Skeletal muscle tissue (tissue), 4 donors: ENCODE measurements around the gene GIMAP6. TPM values are rescaled to one million over a fixed set of nuclear protein-coding genes. Genes with fewer than 3 reads are reported as not detected.
A peak's percentile ranks its signal among the peaks of the same experiment; 100 is the strongest.
"Not testable (repeated sequence)": the region's sequence is repeated elsewhere in the genome, so short reads cannot be mapped to it uniquely, and the experiment has no call there.

Experiments
- H3K27ac ChIP-seq: one replicate; pipeline ENCODE4 v1.7.0; 2013; ENCODE audit warnings: mild to moderate bottlenecking, low read depth, low read length, inconsistent platforms
- H3K27me3 ChIP-seq, 3 donors: one replicate each; pipeline ENCODE4 v1.7.0; 2013; ENCODE audit warnings: low read length in 3 of 3; ENCODE audit not compliant: control insufficient read depth in 3 of 3, insufficient read depth in 3 of 3
- H3K36me3 ChIP-seq, 3 donors: one replicate each; pipeline ENCODE4 v1.7.0; 2013; ENCODE audit warnings: low read length in 3 of 3; ENCODE audit not compliant: control insufficient read depth in 3 of 3, insufficient read depth in 3 of 3
- H3K4me1 ChIP-seq, 3 donors: one replicate each; pipeline ENCODE4 v1.7.0; 2013; ENCODE audit warnings: low read length in 3 of 3, mild to moderate bottlenecking in 3 of 3; ENCODE audit not compliant: control insufficient read depth in 3 of 3, insufficient read depth in 3 of 3
- H3K4me3 ChIP-seq, 3 donors: one replicate each; pipeline ENCODE4 v1.7.0; 2013; ENCODE audit warnings: low read length in 3 of 3
- H3K9ac ChIP-seq, 3 donors: one replicate each; pipeline ENCODE4 v1.7.0; 2013; ENCODE audit warnings: low read length in 3 of 3, mild to moderate bottlenecking in 3 of 3, moderate library complexity in 2 of 3, low read depth in 1 of 3
- H3K9me3 ChIP-seq, 3 donors: one replicate each; pipeline ENCODE4 v1.7.0; 2013; ENCODE audit warnings: low read length in 3 of 3; ENCODE audit not compliant: control insufficient read depth in 3 of 3
- total RNA-seq: library from RNA; depleted of rRNA; stranded (reverse); fragments of >200 nt; gene quantifications from one replicate; pipeline ENCODE4 v1.2.3, GENCODE V29; 2014
- donor health status: Osteomylitis.

The GIMAP6 gene
- total RNA-seq, 1 donor from 2014 or later: 15.7 TPM

DNA sequence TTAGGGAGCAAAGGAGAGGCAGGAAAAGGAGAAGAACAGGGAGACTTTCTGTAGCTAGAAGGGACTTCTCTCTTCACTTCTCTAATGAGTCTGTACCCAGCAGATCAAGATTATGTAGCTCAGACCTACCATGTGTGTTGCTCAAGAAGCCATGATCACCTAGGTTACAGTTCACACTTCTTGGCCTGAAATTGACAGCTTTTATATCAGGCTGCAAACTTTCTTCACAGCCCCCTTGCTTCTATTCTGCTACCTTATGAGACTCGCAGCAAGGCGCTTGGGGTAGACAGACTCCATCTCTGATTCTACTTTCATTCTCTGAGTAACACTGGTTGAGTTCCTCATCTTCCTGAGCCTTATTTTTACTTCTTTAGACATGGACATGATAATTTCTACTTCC is 33.7 kb upstream of the GIMAP6 start:
- H3K4me1 ChIP-seq: no peaks in the 10 kb centered on the region
- H3K9me3 ChIP-seq: no peaks in the 10 kb centered on the region
- no peaks in the 10 kb centered on the region for H3K27me3 ChIP-seq
- H3K9ac ChIP-seq: no peak overlapping the region
- H3K4me3 ChIP-seq: no peak overlapping the region
- peak overlapping the region; percentile 25 for H3K27ac ChIP-seq
- no peaks in the 10 kb centered on the region for H3K36me3 ChIP-seq

DNA sequence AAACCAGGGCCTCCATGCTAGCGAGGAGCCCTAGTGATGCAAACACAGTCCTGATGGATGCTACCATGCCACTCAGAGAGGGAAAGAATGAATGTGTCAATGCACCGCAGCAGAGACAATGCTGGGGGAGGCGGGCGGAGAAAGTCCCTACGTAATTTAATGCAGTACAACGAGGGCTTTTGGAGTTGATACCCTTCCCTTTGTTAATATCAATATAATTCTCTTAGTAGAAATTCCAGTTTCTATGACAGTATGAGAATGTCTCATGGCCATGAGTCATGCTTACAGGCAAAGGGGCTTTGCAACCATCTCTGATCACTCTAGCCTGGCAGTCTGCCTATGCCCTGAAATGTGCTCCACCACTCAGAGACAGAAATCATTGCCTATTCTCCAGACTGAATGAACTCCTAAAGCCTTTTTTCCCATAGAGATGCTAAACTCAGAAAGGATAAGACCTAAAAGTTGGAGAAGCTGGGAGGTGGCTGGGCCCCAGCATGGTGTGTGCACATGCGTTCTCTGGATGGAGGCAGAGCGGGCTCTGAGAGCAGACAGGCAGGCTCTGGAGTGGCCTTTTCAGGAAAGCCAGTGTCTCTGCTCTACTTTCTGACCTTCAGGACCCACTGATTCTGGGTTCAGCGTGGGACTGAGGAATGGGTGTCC is 33.0 kb upstream of the GIMAP6 start:
- Histone ChIP-seq H3K27me3 (no peaks in the 10 kb centered on the region), H3K27ac (no peak overlapping the region), H3K4me3 (no peak overlapping the region), H3K4me1 (no peaks in the 10 kb centered on the region), H3K36me3 (no peaks in the 10 kb centered on the region), H3K9ac (no peak overlapping the region), H3K9me3 (no peaks in the 10 kb centered on the region)

DNA sequence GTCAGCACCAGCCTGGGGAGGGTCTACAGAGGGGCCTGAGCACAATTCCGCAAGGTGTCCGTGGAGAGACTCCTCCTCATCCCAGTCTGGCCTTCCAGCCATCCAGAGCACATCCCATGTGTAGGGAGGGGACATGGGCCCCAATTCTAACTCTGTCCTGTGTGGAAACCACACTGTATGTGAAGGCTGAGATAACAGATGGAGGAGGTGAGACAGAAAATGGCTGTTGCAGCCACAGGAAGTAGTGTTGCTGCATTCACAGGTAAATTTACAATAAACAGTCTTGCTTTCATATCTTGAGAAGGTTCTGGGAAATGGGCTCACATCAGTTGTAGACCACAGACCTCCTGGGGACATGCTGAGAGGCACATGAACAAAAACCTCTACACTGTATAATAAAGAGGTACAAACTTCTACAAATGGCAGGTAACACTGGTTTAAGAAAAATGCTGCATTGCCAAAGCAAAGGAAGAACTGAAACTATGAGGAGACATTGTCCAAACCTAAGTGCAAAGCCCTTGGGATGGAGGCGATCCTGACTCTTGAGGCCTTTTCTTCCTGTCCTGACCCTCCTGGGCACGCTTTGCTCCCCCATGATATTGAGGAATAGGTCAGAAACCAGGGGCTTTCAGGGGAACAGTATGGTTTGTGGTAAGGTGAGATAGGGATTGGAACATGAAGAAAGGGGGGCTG is 31.8 kb upstream of the GIMAP6 start:
- H3K27me3 ChIP-seq: no peaks in the 10 kb centered on the region
- no peaks in the 10 kb centered on the region for H3K36me3 ChIP-seq
- H3K27ac ChIP-seq: no peak overlapping the region
- H3K9ac ChIP-seq: no peak overlapping the region
- no peaks in the 10 kb centered on the region for H3K4me1 ChIP-seq
- no peaks in the 10 kb centered on the region for H3K9me3 ChIP-seq
- H3K4me3 ChIP-seq: no peak overlapping the region

DNA sequence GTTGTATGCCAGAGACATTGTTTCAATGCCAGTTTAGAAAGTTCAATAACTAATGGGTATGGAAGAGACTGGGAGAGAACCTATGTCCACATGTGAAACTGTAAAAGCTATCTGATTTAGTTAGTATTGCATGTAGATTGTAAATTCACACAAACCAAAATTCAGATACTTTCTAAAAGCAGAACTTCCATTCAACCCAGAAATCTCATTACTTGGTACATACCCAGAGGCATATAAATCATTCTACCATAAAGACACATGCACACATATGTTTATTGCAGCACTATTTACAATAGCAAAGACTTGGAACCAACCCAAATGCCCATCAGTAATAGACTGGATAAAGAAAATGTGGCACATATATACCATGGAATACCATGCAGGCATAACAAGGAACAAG is 30.6 kb upstream of the GIMAP6 start:
- not testable (repeated sequence) for H3K9me3 ChIP-seq, H3K9ac ChIP-seq, H3K36me3 ChIP-seq, H3K27me3 ChIP-seq, H3K27ac ChIP-seq, H3K4me3 ChIP-seq, H3K4me1 ChIP-seq

DNA sequence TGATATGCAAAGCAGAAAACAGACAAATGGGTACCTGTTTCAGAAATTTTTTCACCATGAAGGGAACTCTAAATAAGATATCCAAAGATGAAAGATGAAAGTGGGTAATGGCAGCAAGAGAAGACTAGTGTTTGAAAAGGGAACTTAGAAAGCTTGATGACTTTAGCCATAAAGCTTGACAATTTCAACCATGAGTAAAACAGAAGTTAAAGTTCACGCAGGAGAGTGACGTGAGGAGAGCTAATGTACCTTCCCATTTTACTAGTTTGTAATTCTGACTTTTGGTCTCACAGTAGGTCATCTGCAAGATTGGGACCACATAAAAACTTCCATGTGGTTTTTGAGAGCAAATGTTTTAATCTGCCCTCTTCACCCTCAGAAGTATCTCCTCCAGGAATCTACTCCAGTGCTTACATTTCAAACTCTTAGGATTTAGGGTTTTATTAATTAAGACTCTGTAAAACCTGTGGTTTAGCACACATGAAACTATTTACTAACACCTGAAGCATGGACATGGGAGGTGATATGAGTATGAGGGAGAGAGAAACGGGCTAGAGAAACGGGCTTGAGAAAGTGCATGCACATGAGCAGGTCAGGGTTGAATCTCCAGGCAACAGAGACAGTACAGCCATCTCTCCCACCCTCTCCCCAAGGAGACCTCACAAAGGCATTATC is 28.9 kb upstream of the GIMAP6 start:
- H3K4me1 ChIP-seq: no peaks in the 10 kb centered on the region
- peaks cover 0 to 9% (median 0%) of the 10 kb centered on the region in 3 donors for H3K9me3 ChIP-seq
- H3K9ac ChIP-seq: no peak overlapping the region
- H3K4me3 ChIP-seq: no peak overlapping the region
- H3K36me3 ChIP-seq: no peaks in the 10 kb centered on the region
- H3K27me3 ChIP-seq: no peaks in the 10 kb centered on the region
- H3K27ac ChIP-seq: no peak overlapping the region

DNA sequence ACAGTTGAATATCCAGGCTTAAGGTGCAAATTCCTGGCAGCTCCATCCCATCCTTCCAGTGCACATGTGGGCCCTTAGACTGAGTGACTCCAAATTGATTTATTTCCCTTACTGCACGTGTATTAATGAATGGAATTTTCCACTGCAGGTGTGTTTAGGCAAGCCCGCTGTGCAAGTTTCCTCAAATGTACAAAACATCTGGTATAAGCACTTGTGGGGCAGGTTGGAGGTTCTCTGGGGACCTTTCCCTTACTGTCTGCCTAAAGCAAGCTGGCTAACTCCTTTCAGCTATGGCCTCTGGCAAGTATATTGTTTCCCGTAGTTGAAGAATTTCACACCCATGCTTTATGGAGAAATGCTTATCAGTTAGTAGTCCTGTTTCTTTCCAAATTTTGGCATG is 25.3 kb upstream of the GIMAP6 start:
- Histone ChIP-seq H3K4me3 (no peak overlapping the region), H3K27ac (no peak overlapping the region), H3K36me3 (no peaks in the 10 kb centered on the region), H3K27me3 (no peaks in the 10 kb centered on the region), H3K4me1 (no peaks in the 10 kb centered on the region), H3K9me3 (peaks cover 0 to 9% (median 0%) of the 10 kb centered on the region in 3 donors), H3K9ac (no peak overlapping the region)

DNA sequence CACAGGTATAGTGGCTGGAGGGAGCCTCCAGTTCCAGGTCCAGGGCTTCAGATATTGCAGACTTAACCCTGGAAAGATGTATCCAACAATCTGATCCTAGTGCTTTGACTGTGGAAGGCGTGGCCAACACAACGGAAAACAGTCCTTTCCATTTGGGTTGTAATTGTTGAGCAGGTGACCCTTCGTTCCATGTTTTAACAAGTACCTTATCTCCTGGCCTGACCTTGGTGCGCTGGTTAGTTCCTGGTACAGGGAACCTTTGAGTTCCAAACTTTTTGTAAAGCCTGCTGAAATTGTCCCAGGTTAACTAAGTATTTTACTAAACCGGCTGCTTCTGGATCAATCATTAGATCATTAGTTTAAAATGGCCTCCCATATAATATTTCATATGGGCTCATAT is 23.9 kb upstream of the GIMAP6 start:
- Histone ChIP-seq H3K4me3 (no peak overlapping the region), H3K9ac (no peak overlapping the region), H3K36me3 (no peaks in the 10 kb centered on the region), H3K27ac (no peak overlapping the region), H3K4me1 (no peaks in the 10 kb centered on the region), H3K27me3 (no peaks in the 10 kb centered on the region), H3K9me3 (peaks cover 0 to 9% (median 0%) of the 10 kb centered on the region in 3 donors)

DNA sequence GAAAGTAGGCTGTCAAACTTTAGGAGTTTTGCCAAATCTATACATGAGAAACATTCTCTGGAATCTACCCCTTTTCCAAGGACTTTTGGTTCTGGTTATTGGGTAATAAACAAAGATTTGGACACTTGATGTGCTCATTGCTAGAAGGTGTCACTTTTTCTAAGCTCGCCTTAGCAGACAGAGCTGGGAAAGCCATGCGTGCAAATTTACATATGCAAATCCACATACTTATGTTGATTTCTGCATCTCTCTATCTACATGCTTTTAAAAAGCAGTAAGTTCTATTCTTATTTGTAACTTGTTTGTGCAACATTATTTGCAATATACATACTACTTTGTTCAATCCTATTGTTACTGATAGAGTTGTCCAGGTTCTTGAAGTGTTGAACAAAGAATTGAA is 22.5 kb upstream of the GIMAP6 start:
- Histone ChIP-seq H3K36me3 (no peaks in the 10 kb centered on the region), H3K27me3 (no peaks in the 10 kb centered on the region), H3K4me3 (no peak overlapping the region), H3K27ac (no peak overlapping the region), H3K4me1 (no peaks in the 10 kb centered on the region), H3K9me3 (peaks cover 0 to 9% (median 0%) of the 10 kb centered on the region in 3 donors), H3K9ac (no peak overlapping the region)

DNA sequence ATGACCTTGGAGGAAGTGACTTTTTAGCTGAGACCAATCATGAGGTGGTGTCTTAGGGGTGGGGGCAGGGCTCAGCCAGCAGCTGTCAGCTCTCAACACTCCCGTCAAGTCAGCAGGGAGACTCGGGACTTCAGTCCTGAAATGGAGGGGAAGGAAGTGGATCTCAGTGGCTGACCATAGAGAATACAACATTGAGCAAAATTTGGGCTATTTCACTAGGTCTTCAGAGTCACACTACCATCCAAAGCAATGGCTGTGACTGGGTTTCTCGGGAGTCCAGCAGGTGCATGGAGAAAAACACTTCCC is 16.8 kb upstream of the GIMAP6 start:
- Histone ChIP-seq H3K4me3 (no peak overlapping the region), H3K27ac (no peak overlapping the region), H3K4me1 (no peaks in the 10 kb centered on the region), H3K27me3 (no peaks in the 10 kb centered on the region), H3K36me3 (no peaks in the 10 kb centered on the region), H3K9ac (no peak overlapping the region), H3K9me3 (no peaks in the 10 kb centered on the region)

DNA sequence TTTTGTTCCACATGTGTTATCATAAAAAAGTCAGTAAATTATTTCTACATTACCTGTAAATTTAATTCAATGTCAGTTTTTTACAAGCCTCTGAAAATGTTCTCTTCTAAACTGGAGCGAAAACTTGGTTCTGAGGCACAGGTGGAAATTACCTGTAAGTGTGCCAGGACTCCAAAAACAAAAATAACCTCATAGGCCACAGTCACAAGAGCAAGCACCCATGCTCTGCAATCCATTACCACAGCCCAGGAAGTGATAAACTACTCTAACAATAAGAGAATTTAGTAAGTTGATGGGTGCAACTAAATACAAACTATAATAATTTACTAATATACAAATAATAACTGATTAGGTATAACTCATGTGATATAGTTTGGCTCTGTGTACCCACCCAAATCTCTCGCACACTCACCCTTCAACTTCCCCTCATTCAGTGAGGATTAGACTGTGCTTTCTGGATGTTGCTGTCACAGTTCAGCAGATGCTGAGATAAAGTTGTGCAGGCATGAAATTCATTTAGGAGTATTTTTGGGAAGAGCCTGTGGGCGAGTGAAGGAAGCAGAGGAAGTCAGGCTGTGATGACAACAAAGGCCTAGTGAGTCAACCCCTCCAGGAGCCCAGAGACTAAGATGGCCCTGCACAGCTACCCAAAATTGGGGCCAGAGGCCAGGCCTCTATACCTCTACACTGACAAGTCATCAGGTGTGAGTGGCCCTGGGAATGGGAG is 16.3 kb upstream of the GIMAP6 start:
- Histone ChIP-seq H3K27me3 (no peaks in the 10 kb centered on the region), H3K9me3 (no peaks in the 10 kb centered on the region), H3K4me3 (no peak overlapping the region), H3K4me1 (no peaks in the 10 kb centered on the region), H3K36me3 (no peaks in the 10 kb centered on the region), H3K9ac (no peak overlapping the region), H3K27ac (no peak overlapping the region)
